ENCODE results near the gene PDXK.
"Not testable (repeated sequence)": the region's sequence is repeated elsewhere in the genome, so short reads cannot be mapped to it uniquely, and the experiment has no call there.

PDXK gene

DNA sequence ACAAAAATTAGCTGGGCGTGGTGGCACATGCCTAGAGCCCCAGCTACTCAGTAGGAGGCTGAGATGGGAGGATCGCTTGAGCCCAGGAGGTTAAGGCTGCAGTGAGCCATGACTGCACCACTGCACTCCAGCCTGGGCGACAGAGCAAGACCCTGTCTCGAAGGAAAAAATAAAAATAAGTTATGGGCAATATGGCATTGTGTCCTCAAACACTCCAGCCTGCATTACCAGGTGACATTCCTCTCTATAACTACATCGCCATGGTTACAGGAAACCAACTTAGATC is 19.5 kb upstream of the PDXK start:
- not testable (repeated sequence) for H3K27ac ChIP-seq (ENCODE audit: low read depth, low read length); H2BK120ac ChIP-seq (ENCODE audit: insufficient read depth, low read length, poor library complexity); H3K23ac ChIP-seq (ENCODE audit: low read length); H3K79me2 ChIP-seq (ENCODE audit: control insufficient read depth, insufficient read depth, low read length, poor library complexity); H3K4ac ChIP-seq (ENCODE audit: low read depth, low read length); H3K4me3 ChIP-seq (ENCODE audit: low read depth, low read length); H2BK5ac ChIP-seq (ENCODE audit: low read depth, low read length, poor library complexity); H2AFZ ChIP-seq (ENCODE audit: insufficient read depth, low read length, poor library complexity); H3K18ac ChIP-seq (ENCODE audit: low read length); H3K79me1 ChIP-seq (ENCODE audit: low read length); H4K8ac ChIP-seq (ENCODE audit: low read depth, low read length); DNase-seq; H4K12ac ChIP-seq (ENCODE audit: low read depth, low read length); H3K4me2 ChIP-seq (ENCODE audit: low read length); H3K9me3 ChIP-seq (ENCODE audit: insufficient read depth, low read depth, low read length); H3K27me3 ChIP-seq (ENCODE audit: insufficient read depth, low read length); H2BK12ac ChIP-seq (ENCODE audit: low read length); H3K14ac ChIP-seq (ENCODE audit: low read length); H3K9ac ChIP-seq (ENCODE audit: low read length); H3K4me1 ChIP-seq (ENCODE audit: control insufficient read depth in 1 of 2, insufficient read depth in 2 of 2, low read length in 2 of 2); H2AK5ac ChIP-seq (ENCODE audit: low read length); H4K91ac ChIP-seq (ENCODE audit: low read depth, low read length); H3K36me3 ChIP-seq (ENCODE audit: control insufficient read depth in 1 of 2, insufficient read depth in 2 of 2, low read length in 2 of 2)
- WGBS (ENCODE audit: extremely low coverage, insufficient coverage, insufficient read length): no CpG with 5 or more reads among the region's 5 CpGs

GRCh38 chr21:43699933-43700599 is 18.9 kb upstream of the PDXK start:
- no peak overlapping the region for H3K4ac ChIP-seq (ENCODE audit: low read depth, low read length)
- no peaks in the 10 kb centered on the region for H3K4me1 ChIP-seq (ENCODE audit: control insufficient read depth in 1 of 2, insufficient read depth in 2 of 2, low read length in 2 of 2)
- no CpG with 5 or more reads among the region's 13 CpGs for WGBS (ENCODE audit: extremely low coverage, insufficient coverage, insufficient read length)
- H3K14ac ChIP-seq (ENCODE audit: low read length): no peak overlapping the region
- H4K8ac ChIP-seq (ENCODE audit: low read depth, low read length): no peak overlapping the region
- H2BK120ac ChIP-seq (ENCODE audit: insufficient read depth, low read length, poor library complexity): no peak overlapping the region
- no peak overlapping the region for H4K91ac ChIP-seq (ENCODE audit: low read depth, low read length)
- no peak overlapping the region for H4K12ac ChIP-seq (ENCODE audit: low read depth, low read length)
- no peak overlapping the region for H2BK5ac ChIP-seq (ENCODE audit: low read depth, low read length, poor library complexity)
- peaks cover 3% of the 10 kb centered on the region for H3K9me3 ChIP-seq (ENCODE audit: insufficient read depth, low read depth, low read length)
- H3K36me3 ChIP-seq (ENCODE audit: control insufficient read depth in 1 of 2, insufficient read depth in 2 of 2, low read length in 2 of 2): peaks cover 0 to 2% of the 10 kb centered on the region in 2 experiments
- no peak overlapping the region for H2AFZ ChIP-seq (ENCODE audit: insufficient read depth, low read length, poor library complexity)
- H3K4me2 ChIP-seq (ENCODE audit: low read length): no peak overlapping the region
- no peak overlapping the region for H3K18ac ChIP-seq (ENCODE audit: low read length)
- no peak overlapping the region for H3K4me3 ChIP-seq (ENCODE audit: low read depth, low read length)
- no peak overlapping the region for H3K27ac ChIP-seq (ENCODE audit: low read depth, low read length)
- H3K23ac ChIP-seq (ENCODE audit: low read length): no peak overlapping the region
- H2BK12ac ChIP-seq (ENCODE audit: low read length): no peak overlapping the region
- no peak for DNase-seq
- H3K79me1 ChIP-seq (ENCODE audit: low read length): no peaks in the 10 kb centered on the region
- no peaks in the 10 kb centered on the region for H3K27me3 ChIP-seq (ENCODE audit: insufficient read depth, low read length)
- H3K79me2 ChIP-seq (ENCODE audit: control insufficient read depth, insufficient read depth, low read length, poor library complexity): no peaks in the 10 kb centered on the region
- H2AK5ac ChIP-seq (ENCODE audit: low read length): no peak overlapping the region
- no peak overlapping the region for H3K9ac ChIP-seq (ENCODE audit: low read length)

- Histone ChIP-seq H3K79me2 (ENCODE audit: control insufficient read depth, insufficient read depth, low read length, poor library complexity) (no peaks in the 10 kb centered on the region), H2AFZ (ENCODE audit: insufficient read depth, low read length, poor library complexity) (no peak overlapping the region), H3K18ac (ENCODE audit: low read length) (no peak overlapping the region)
Observed at GRCh38 chr21:43701936-43702784, 16.8 kb upstream of the PDXK start.

DNA sequence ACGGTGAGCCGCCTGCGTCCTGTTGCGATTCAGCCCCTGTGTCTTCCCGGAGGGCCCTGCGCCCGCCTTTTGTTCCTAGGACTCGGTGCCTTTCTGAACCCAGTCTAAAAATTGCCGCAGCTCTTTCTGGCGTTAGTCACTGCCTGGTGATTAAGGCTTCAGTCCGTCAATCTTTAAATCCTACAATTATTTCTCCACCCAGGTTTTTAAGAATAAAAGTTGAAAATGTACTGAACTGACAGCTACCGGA is 16.2 kb upstream of the PDXK start:
- DNase-seq: no peak
- Histone ChIP-seq H3K27me3 (ENCODE audit: insufficient read depth, low read length) (no peaks in the 10 kb centered on the region), H2BK12ac (ENCODE audit: low read length) (no peak overlapping the region), H2AFZ (ENCODE audit: insufficient read depth, low read length, poor library complexity) (no peak overlapping the region), H2BK5ac (ENCODE audit: low read depth, low read length, poor library complexity) (no peak overlapping the region), H3K4me1 (ENCODE audit: control insufficient read depth in 1 of 2, insufficient read depth in 2 of 2, low read length in 2 of 2) (no peaks in the 10 kb centered on the region), H3K36me3 (ENCODE audit: control insufficient read depth in 1 of 2, insufficient read depth in 2 of 2, low read length in 2 of 2) (no peaks in the 10 kb centered on the region), H3K14ac (ENCODE audit: low read length) (no peak overlapping the region), H3K27ac (ENCODE audit: low read depth, low read length) (no peak overlapping the region), H3K79me1 (ENCODE audit: low read length) (no peaks in the 10 kb centered on the region), H3K4ac (ENCODE audit: low read depth, low read length) (no peak overlapping the region), H3K4me2 (ENCODE audit: low read length) (no peak overlapping the region), H3K9me3 (ENCODE audit: insufficient read depth, low read depth, low read length) (no peaks in the 10 kb centered on the region), H3K4me3 (ENCODE audit: low read depth, low read length) (no peak overlapping the region), H3K18ac (ENCODE audit: low read length) (no peak overlapping the region), H3K23ac (ENCODE audit: low read length) (no peak overlapping the region), H4K12ac (ENCODE audit: low read depth, low read length) (no peak overlapping the region), H2AK5ac (ENCODE audit: low read length) (no peak overlapping the region), H3K9ac (ENCODE audit: low read length) (no peak overlapping the region), H3K79me2 (ENCODE audit: control insufficient read depth, insufficient read depth, low read length, poor library complexity) (no peaks in the 10 kb centered on the region), H4K91ac (ENCODE audit: low read depth, low read length) (no peak overlapping the region), H2BK120ac (ENCODE audit: insufficient read depth, low read length, poor library complexity) (no peak overlapping the region), H4K8ac (ENCODE audit: low read depth, low read length) (no peak overlapping the region)
- WGBS (ENCODE audit: extremely low coverage, insufficient coverage, insufficient read length): no CpG with 5 or more reads among the region's 12 CpGs

More at GRCh38 chr21:43701936-43702784, 16.8 kb upstream of the PDXK start:
- H2AK5ac ChIP-seq (ENCODE audit: low read length): no peak overlapping the region
- H2BK5ac ChIP-seq (ENCODE audit: low read depth, low read length, poor library complexity): no peak overlapping the region
- no peak overlapping the region for H2BK120ac ChIP-seq (ENCODE audit: insufficient read depth, low read length, poor library complexity)
- H2BK12ac ChIP-seq (ENCODE audit: low read length): no peak overlapping the region
- H3K36me3 ChIP-seq (ENCODE audit: control insufficient read depth in 1 of 2, insufficient read depth in 2 of 2, low read length in 2 of 2): no peaks in the 10 kb centered on the region
- no CpG with 5 or more reads among the region's 29 CpGs for WGBS (ENCODE audit: extremely low coverage, insufficient coverage, insufficient read length)
- H3K27ac ChIP-seq (ENCODE audit: low read depth, low read length): no peak overlapping the region
- no peak overlapping the region for H3K23ac ChIP-seq (ENCODE audit: low read length)
- no peak for DNase-seq
- no peak overlapping the region for H3K4me2 ChIP-seq (ENCODE audit: low read length)
- no peak overlapping the region for H3K4me3 ChIP-seq (ENCODE audit: low read depth, low read length)
- H3K9ac ChIP-seq (ENCODE audit: low read length): no peak overlapping the region
- H4K12ac ChIP-seq (ENCODE audit: low read depth, low read length): no peak overlapping the region
- no peak overlapping the region for H4K91ac ChIP-seq (ENCODE audit: low read depth, low read length)
- no peak overlapping the region for H3K4ac ChIP-seq (ENCODE audit: low read depth, low read length)
- no peaks in the 10 kb centered on the region for H3K27me3 ChIP-seq (ENCODE audit: insufficient read depth, low read length)
- no peak overlapping the region for H4K8ac ChIP-seq (ENCODE audit: low read depth, low read length)
- H3K79me1 ChIP-seq (ENCODE audit: low read length): no peaks in the 10 kb centered on the region
- H3K4me1 ChIP-seq (ENCODE audit: control insufficient read depth in 1 of 2, insufficient read depth in 2 of 2, low read length in 2 of 2): no peaks in the 10 kb centered on the region
- no peak overlapping the region for H3K14ac ChIP-seq (ENCODE audit: low read length)
- H3K9me3 ChIP-seq (ENCODE audit: insufficient read depth, low read depth, low read length): no peaks in the 10 kb centered on the region
